HG02938 (cell line): Measurements from ENCODE around the gene RPAP3.

Source experiments
- ATAC-seq: cut with Tn5 transposase; IDR thresholded peaks from one replicate; pipeline ENCODE4 v1.9.1; 2021; ENCODE audit warnings: mild to moderate bottlenecking, moderate library complexity; ENCODE audit not compliant: unreplicated experiment

RPAP3 gene

GRCh38 chr12:47722941-47723631 lies 17.3 kb upstream of the RPAP3 start:
- no peak for ATAC-seq

GRCh38 chr12:47722136-47722834 lies 16.5 kb upstream of the RPAP3 start:
- no peak for ATAC-seq

DNA sequence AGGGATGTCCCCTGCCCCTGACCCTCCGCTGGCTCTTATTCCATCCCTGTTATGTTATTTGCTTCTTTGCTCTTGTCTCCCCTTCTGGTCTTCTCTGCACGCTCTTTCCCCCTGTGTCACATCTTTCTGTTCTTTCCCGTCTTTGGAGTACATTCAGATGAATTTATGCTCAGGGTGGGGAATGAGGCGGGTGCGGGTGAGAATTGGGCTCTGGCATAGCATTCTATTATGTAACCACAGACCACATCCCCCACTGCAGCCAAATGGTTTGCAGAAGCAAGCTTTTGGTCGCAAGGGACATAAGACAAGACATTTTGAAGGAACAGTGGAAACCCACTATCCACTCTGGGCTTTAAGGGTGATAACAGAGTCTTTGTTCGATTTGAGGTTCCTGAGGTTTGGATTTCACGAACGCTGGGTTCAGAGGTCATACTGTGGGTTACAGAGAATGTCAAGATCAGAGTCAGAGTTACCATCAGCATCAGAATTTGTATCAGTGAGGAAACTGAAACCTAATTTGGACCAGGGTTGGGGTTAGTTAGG lies 15.7 kb upstream of the RPAP3 start:
- ATAC-seq: no peak

- ATAC-seq: no peak
These were observed 12.7 kb upstream of the RPAP3 start for GRCh38 chr12:47718531-47718930.

DNA sequence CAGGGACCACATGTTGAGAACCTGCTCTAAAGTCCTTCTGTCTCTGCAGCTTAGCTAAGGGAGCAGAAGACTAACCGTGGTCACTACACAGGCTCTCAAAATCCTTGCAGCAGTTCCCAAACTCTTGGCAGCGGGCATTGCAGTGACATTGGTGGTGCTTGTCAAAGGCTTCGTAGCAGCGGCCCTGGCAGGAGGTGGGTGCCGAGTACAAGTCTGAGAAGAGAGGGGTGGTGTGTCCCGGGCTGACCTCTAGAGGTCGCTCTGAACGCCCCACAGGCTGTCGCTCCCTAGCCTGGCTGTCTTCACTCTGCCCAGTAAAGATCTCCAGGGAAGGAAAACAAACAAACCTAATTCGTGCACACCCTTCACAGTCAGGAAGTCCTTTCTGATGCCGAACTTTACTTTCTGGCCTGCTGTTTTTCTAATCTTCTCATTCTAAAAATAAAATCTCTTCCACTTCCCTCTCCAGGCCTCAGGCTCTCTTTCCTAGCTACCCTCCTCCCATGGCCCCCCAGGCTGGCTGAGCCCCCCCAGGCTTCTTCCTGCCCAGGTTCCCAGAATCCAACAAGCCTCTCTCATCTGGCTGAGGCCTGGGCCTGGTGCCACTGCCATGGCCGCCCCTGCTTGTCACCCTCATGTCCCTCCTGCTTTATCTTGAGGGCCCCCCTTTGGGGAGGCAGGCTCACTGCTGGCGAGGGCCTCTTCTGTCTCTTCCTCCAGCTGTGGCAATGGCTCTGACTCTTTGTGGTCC lies 11.8 kb upstream of the RPAP3 start:
- ATAC-seq: peak; percentile 64

- no peak for ATAC-seq
These were observed 11.2 kb upstream of the RPAP3 start for GRCh38 chr12:47717046-47717442.

DNA sequence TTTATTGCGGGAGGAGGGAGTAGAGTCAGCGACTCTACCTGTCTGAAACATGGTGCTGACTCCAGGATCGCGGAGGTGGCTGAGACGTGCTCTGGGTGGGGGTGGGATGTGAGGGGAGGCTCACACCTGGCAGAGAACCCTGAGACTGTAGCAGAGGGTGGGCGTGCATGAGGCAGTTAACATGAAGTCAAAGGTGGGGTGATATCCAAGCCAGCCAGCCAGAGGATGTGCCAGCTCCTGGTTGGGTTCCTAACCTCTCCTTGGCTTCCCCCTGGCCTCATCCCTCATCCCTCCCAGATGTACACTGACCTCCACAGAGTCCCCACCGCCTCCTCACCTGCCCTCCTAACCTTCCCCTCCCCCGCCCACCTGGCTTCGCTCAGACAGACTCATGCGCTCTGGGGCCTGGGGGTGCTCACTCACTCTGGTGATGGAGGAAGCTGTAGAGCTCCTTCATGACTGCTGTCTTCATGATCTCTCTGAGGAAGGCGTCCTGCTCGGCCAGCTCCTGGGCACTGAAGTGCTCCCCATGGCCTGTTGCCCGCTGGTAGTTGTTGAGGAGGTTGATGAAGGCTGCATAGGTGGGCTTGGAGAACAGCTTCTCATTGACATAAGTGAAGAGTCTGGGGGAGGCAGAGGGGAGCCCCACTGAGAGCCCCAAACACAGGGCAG lies 10.2 kb upstream of the RPAP3 start:
- ATAC-seq: no peak

- ATAC-seq: peak; percentile 72
These were observed 9.6 kb upstream of the RPAP3 start for GRCh38 chr12:47715393-47715876.

DNA sequence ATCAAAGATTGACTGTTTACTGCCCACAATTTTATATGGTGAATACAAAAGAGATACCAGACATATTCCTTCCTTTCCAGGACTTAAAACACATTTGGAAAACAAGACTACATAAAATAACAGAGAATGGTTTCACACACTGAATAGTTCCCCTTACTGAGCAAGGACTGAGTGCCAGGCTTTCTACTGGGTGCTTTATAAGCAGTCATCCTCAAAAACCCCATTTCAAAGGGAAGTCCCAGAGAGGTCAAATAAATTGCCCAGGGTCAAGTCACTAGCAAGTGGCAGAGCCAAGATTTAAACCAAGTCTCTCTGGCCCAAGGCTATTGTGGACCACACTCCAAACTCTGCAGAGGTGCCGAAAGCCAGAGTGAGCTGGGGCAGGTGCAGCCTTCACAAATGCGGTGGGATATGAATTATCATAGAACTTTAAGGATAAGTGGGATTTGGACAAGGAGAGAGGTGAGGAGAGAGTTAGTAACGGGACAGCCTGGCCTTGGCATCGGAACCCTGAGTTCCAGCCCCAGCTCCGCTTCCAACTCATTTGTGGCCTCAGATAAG lies 9.1 kb upstream of the RPAP3 start:
- ATAC-seq: no peak

DNA sequence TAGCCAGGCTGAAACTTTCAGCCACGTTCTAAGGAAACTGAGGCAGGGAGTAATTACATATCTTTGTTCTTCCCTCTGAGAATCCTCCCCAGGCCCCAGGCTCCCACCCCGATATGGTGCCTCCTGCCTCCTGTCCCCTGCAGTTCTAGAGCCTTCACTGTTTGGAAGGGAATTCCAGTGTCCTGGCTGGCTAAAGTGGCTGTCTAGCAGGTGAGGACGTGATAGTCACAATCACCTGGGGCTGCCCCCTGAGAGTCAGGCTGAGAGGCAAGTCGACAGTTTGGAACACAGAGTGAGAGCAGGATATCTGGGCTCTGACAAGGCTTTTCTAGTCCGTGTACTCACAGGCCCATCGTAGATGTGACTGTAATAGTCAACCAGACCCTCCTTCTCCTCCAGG lies 6.3 kb upstream of the RPAP3 start:
- ATAC-seq: no peak

DNA sequence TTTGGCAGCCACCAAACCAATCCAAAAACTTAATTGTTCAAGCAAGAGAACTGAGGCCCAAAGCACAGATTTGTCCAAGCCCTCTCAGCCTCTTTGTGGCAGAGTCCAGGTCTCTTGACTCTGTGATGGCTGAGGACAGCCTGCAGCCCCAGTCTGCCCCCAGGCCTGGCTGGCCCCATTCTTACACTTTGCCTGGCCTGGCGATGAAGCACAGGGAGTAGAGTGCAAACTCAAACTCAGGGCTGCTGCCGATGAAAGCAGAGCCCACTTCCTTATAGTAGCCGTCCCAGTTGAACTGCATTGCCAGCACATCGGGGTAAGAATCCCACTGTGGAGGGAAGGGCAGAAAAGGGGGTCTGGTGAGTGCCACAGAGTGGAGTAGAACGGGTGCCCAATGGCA lies 5.6 kb upstream of the RPAP3 start:
- ATAC-seq: no peak

DNA sequence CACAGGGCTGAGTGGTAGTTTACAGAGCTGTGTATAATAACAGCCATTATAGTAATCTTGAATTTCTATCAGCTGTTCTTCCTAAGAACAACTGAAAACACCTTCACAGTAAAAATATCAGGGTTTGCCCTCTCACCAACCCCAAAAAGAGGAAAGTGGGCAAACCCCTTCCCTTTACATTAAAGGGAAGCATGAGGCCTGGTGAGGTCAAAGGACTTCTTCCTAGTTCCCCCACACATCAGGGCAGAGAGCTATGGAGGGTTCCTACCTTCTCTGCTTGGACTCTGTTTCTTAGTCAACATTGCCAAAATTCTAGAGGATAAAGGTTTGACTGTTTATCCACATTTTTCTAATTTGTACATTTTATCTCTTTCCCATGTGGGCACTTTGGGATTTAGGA lies 4.4 kb upstream of the RPAP3 start:
- ATAC-seq: no peak

DNA sequence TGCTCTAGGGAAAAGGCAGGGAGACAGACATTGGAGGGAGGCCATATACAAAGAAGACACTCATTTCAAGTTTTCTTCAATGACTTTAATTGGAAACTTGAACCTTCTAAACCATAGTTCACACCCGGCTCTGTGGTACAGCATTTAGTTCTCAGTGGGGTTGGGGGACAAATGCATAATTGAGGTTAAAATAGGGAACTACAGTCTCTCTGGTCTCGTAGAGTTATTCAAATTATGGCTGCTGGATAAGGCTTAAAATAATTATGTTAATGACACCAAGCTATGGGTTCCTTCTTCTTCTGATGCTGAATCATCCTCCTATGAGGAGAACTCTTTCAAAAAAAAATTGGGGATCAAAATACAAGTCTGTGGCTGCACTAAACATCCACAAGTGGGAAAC lies 3.8 kb upstream of the RPAP3 start:
- ATAC-seq: no peak

DNA sequence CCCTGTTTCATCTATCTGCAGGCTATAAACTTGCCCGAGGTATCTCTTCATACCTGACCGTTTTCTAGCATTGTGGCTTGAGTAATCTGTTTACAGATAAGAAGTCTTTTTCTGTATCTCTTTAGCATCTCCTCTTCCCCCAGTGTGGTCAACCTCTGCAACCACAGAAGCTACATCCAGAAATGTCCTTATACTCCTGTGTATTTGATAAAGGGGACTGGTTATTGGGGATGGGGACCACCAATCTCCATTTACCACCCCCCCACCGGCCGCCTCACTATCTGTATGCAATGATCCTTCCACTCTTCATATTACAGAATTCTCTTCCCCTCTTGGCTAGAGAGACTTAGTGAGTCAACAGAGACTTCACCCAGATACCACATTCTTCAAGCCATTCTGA lies 3.4 kb upstream of the RPAP3 start:
- ATAC-seq: no peak

- ATAC-seq: no peak
These were observed 2.2 kb upstream of the RPAP3 start for GRCh38 chr12:47707905-47708543.

DNA sequence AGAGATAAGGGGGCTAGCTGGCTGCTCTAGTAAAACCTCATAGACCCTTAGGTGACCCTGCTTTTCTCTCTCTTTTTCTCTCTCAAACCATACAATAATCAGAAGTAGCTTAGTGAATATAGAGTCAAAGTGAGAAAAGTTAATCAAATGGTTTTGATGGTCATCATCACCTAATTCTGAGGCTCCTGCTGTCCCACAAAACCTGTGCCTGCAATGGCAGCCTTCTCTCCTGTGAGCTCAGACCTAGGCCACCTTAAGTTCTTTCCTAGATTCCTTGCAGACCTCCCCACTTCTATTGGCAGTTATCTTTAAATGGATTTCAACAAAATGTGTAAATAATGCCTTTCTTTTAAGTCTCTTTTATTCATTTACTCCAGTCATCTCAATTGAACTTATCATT lies 1.5 kb upstream of the RPAP3 start:
- no peak for ATAC-seq

- ATAC-seq: no peak
These were observed 633 bp downstream of the RPAP3 start for GRCh38 chr12:47705229-47705565.

DNA sequence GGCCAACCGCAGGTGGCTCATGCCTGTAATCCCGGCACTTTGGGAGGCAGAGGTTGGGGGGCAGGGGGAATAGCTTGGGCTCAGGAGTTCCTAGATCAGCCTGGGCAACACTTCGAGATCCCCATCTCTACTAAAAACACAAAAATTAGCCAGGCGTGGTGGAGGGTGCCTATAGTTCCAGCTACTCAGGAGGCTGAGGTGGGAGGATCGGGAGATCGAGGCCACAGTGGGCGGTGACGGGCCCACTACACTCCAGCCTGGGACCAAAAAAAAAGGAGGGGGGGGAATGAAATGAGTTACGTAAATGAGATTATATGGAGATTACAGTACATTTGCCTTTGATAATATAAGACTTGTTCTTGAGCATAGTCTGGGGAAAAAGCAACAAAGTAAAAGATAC lies 1.1 kb downstream of the RPAP3 start:
- no peak for ATAC-seq

- ATAC-seq: no peak
These were observed 5.6 kb downstream of the RPAP3 start for GRCh38 chr12:47700263-47700662.

- no peak for ATAC-seq
These were observed 7.2 kb downstream of the RPAP3 start for GRCh38 chr12:47698631-47699030.
